HepG2 (cell line): ENCODE measurements around the gene DMKN.

ENCODE experiments used
- SIN3A ChIP-seq: IDR thresholded peaks from 2 replicates; pipeline ENCODE4 v1.6.1; 2011; ENCODE audit warnings: low read depth, mild to moderate bottlenecking, control low read depth, low read length, borderline replicate concordance
- ZBTB21 ChIP-seq: sonication (generic); formaldehyde crosslinking; IDR thresholded peaks from 2 replicates; pipeline ENCODE4 v1.4.0; 2020; ENCODE audit warnings: missing genetic modification reagents
- ZNF274 ChIP-seq: sonication (generic); formaldehyde crosslinking; IDR thresholded peaks from 2 replicates; pipeline ENCODE4 v1.5.1; 2020; ENCODE audit warnings: mild to moderate bottlenecking, missing genetic modification reagents
- ZNF747 ChIP-seq: sonication (generic); formaldehyde crosslinking; IDR thresholded peaks from 2 replicates; pipeline ENCODE4 v1.8.1; 2023; ENCODE audit warnings: missing genetic modification reagents, mild to moderate bottlenecking, borderline replicate concordance
- TF ChIP-seq, protein P1 (sequence below): sonication (generic); formaldehyde crosslinking; IDR thresholded peaks from 2 replicates; pipeline ENCODE4 v1.5.0; 2020; ENCODE audit warnings: mild to moderate bottlenecking, missing genetic modification reagents, moderate library complexity
- TF ChIP-seq, protein P2 (sequence below): sonication (generic); formaldehyde crosslinking; conservative IDR thresholded peaks from 2 replicates; pipeline ENCODE4 v1.8.1; 2023; ENCODE audit warnings: missing genetic modification reagents
- TF ChIP-seq, protein P3 (sequence below): sonication (generic); formaldehyde crosslinking; IDR thresholded peaks from 2 replicates; pipeline ENCODE4 v1.5.1; 2020; ENCODE audit warnings: mild to moderate bottlenecking, missing genetic modification reagents, moderate library complexity

DNA sequence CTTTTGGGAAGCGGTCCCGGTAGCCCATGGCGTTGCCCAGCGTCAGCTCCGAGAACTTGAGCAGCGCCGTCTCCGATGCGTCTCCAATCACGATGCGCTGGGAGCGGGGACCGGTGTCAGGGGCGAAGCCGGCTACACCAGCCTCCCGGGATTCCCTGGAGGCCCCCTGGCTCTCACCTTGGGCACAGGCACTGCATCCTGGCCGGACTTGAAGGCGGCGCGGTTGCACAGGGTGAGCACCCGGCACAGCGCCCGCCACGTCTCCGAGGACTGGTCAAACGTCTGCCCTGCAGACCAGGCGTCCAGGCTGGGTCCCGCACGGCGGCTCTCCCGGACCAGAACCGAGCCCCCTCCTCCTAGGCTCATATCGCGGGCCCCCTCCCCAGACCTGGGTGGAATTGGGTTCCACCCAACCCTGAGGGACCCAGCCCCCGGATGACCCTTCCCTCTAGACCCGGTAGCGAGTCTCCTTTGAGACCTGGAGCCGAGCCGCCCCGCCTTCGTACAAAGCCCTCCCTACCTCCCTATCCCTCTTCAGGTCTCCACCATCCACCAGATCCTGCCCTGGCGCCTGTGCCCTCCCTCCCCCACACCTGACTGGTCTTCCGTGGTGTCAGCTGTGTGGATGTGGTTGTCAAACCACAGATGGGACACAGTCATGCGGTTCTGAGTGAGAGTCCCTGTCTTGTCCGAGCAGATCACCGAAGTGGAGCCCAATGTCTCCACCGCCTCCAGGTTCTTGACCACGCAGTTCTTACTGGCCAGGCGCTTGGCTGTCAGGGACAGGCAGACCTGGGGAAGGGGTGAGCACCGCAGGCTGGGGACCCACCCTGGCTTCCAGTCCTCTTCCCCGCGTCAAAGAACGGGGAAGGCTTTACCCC lies 45.2 kb upstream of the DMKN start:
- no peak for TF ChIP-seq ZNF274 (CRISPR knock-in tag)
- TF ChIP-seq SIN3A = no peak
- TF ChIP-seq, protein P1, sequence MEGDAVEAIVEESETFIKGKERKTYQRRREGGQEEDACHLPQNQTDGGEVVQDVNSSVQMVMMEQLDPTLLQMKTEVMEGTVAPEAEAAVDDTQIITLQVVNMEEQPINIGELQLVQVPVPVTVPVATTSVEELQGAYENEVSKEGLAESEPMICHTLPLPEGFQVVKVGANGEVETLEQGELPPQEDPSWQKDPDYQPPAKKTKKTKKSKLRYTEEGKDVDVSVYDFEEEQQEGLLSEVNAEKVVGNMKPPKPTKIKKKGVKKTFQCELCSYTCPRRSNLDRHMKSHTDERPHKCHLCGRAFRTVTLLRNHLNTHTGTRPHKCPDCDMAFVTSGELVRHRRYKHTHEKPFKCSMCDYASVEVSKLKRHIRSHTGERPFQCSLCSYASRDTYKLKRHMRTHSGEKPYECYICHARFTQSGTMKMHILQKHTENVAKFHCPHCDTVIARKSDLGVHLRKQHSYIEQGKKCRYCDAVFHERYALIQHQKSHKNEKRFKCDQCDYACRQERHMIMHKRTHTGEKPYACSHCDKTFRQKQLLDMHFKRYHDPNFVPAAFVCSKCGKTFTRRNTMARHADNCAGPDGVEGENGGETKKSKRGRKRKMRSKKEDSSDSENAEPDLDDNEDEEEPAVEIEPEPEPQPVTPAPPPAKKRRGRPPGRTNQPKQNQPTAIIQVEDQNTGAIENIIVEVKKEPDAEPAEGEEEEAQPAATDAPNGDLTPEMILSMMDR = no peak
- TF ChIP-seq, protein P2, sequence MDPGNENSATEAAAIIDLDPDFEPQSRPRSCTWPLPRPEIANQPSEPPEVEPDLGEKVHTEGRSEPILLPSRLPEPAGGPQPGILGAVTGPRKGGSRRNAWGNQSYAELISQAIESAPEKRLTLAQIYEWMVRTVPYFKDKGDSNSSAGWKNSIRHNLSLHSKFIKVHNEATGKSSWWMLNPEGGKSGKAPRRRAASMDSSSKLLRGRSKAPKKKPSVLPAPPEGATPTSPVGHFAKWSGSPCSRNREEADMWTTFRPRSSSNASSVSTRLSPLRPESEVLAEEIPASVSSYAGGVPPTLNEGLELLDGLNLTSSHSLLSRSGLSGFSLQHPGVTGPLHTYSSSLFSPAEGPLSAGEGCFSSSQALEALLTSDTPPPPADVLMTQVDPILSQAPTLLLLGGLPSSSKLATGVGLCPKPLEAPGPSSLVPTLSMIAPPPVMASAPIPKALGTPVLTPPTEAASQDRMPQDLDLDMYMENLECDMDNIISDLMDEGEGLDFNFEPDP (CRISPR knock-in tag) = no peak
- TF ChIP-seq ZNF747 = no peak
- no peak for TF ChIP-seq ZBTB21 (CRISPR knock-in tag)
- TF ChIP-seq, protein P3, sequence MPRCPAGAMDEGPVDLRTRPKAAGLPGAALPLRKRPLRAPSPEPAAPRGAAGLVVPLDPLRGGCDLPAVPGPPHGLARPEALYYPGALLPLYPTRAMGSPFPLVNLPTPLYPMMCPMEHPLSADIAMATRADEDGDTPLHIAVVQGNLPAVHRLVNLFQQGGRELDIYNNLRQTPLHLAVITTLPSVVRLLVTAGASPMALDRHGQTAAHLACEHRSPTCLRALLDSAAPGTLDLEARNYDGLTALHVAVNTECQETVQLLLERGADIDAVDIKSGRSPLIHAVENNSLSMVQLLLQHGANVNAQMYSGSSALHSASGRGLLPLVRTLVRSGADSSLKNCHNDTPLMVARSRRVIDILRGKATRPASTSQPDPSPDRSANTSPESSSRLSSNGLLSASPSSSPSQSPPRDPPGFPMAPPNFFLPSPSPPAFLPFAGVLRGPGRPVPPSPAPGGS (CRISPR knock-in tag) = no peak
